Stimulated activated CD4-positive, alpha-beta T cell treated with anti-CD3 and anti-CD28 coated beads, Interleukin-12 subunit alpha, Interleukin-12 subunit beta, amount 100 ng/mL, for 24 hours (primary cell): ENCODE measurements around the gene TMEM204.

ENCODE experiments used
- DNase-seq, 2 experiments: peaks; one replicate each; pipeline ENCODE4 v3.0.0-alpha.2; 2020; ENCODE audit warnings: low read depth in 2 of 2

Gene TMEM204

DNA sequence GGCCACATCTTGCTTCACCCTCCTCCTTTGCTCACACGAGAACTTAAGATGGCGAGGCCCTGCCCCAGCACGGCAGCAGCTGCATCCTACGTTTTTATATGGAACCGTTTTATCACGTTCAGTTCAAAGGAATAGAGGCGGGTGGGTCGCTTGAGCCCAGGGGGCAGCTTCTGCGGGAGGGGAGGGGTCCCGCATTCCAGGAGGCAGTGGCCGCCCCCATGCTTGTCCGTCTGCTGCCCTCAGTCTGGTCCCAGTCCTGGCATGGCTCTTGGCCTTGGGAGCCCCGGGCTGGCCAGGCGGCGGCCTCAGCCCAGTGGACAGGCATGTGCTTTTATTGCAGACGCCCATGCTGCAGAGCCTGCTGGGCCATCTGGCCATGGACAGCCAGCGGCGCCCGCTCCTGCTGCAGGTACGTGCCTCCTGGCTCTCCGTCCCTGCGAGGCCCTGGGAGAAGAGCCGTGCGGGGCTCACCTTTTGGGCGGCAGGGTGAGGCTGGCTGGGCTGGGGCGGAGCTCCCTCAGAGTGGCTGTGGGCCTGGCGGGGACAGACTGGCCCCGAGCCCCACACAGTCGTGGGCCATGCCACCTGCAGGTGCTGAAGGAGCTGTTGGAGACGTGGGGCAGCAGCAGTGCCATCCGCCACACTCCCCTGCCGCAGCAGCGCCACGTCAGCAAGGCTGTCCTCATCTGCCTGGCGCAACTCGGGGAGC lies 33.6 kb upstream of the TMEM204 start:
- DNase-seq, result no peak

DNA sequence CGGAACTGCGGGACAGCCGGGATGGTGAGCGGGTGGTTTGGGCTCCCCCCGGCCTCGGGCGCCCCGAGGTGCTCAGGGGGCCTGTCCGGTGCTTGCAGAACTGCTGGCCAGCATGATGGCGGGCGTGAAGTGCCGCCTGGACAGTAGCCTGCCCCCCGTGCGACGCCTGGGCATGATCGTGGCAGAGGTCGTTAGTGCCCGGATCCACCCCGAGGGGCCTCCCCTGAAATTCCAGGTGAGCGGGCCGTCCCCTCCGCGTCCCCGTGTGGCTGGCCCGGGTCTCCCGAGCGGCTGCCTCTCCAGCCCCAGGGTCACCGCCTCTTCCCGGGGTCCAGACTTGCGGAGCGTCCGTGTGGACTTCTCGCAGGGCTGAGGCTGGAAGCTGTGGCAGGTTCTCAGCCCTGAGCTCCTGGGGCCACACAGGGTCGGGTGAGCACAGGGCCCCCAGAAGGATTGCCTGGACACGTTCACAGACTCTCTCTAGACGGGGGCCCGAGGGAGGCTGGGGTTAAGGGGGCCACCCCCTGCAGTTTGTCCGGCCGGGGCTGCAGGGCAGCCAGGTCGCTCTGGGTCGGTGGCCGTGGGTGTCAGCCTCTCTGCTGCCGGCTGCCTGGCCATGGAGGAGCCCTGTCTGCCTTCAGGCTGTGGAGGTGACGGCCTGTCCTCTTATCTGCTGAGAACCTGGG lies 32.9 kb upstream of the TMEM204 start:
- DNase-seq, result no peak

DNA sequence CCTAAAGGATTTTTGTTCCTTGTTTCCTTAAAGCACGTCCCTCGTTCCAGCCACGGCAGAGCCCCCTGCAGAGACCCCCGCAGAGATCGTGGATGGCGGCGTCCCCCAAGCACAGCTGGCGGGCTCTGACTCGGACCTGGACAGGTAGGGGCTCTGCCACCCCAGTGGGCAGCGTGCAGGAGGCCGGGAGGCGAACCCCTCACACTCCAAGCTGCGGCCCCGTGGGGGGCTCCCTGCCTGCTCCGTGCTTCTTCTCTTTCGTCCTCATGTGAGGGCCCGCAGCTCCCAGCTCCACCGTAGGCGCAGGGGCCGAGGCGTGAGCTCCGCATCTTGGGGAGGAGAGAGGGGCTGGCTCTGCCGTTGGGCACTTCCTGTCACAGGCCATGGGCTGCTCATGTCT lies 31.8 kb upstream of the TMEM204 start:
- DNase-seq, result no peak

DNA sequence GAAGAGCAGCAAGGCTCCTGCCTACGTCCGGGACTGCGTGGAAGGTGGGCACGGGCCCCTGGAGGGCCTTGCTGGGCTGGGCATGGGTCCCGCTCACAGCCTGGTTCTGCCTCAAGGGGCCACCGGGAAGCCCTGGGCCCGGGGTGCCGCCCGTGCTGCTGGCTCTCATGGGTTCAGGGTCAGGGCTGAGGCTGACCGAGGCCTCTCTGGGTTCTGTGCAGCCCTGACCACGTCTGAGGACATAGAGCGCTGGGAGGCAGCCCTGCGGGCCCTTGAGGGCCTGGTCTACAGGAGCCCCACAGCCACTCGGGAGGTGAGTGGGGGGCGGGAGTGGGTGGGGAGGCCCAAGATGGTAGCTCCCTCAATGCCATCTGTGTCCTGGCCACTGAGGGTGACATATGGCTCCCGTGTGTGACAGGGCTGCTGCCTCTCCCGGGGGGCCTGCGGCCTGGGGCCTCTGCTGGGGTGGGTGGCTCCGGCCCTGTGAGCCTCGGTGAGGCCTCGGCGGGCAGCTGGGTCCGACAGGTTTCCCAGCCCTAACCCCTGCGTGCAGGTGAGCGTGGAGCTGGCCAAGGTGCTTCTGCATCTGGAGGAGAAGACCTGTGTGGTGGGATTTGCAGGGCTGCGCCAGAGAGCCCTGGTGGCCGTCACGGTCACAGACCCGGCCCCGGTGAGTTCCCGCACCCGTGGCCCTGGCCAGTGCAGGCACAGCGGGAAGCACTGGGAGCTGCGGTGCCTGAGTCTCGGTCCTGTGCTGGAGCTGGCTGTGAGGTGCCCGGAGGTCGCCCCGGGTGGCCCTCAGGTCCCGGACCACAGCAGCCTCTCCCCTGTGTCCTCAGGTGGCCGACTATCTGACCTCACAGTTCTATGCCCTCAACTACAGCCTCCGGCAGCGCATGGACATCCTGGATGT lies 31.1 kb upstream of the TMEM204 start:
- no peak for DNase-seq

DNA sequence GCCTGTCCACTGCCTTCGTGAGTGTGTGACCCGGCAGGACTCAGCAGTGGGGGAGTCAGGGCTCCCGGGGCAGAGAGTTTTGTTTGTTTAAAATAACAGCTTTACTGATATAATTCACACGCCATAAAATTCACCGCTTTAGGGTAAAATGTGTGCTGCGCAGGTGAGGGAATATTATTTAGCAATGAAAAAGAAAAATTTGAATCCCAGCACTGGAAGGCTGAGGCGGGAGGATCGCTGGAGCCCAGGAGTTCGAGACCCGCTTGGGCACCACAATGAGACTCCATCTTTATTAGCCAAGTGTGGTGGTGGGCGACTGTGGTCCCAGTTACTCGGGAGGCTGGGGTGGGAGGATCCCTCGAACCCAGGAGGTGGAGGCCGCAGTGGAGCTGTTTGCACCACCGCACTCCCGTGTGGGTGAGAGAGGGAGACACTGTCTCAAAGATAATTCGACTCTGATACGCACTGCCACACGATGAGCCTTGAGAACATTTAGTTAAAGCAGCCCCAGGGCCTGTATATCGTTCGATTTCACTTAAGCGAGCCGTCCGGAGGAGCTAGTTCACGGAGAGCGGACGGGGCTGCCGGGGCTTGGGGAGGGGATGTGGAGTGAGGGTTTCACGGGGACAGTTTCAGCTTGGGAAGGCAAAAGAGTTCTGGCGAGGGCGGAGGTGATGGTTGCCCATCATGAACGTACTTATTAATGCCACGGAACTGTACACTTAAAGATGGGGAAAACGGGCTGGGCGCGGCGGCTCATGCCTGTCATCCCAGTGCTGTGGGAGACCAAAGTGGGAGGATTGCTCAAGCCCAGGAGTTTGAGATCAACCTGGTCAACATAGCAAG lies 30.1 kb upstream of the TMEM204 start:
- no peak for DNase-seq

DNA sequence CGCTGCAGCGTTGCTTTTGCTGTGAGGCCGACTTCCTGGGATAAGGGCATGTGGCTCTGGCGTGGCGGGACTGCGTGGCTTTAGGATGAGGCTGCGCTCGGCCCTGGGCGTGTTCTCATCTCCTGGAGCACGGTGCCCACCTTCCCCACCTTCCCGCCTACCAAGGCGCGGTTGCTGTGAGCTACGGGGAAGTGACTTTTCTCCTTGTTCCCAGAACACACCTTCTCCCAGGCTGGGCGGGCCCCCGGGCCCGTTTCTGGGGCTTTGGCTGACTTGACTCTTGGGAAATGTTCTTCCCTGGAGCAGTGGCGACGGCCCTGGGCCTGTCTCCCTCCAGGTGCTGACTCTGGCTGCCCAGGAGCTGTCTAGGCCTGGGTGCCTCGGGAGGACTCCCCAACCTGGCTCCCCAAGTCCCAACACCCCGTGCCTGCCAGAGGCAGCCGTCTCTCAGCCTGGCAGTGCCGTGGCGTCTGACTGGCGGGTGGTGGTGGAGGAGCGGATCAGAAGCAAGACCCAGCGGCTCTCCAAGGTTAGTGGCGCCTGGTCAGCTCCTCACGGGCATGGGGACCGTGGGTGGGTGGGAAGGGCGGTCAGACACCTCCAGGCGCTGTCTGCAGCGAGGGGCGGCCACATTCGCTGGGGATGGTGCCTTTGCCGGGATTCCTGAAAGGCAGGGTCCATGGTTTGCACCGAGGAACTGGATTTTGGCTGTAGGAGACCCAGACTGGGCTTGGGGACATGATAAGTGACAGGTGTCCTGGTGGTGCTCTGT lies 28.2 kb upstream of the TMEM204 start:
- DNase-seq, result no peak

DNA sequence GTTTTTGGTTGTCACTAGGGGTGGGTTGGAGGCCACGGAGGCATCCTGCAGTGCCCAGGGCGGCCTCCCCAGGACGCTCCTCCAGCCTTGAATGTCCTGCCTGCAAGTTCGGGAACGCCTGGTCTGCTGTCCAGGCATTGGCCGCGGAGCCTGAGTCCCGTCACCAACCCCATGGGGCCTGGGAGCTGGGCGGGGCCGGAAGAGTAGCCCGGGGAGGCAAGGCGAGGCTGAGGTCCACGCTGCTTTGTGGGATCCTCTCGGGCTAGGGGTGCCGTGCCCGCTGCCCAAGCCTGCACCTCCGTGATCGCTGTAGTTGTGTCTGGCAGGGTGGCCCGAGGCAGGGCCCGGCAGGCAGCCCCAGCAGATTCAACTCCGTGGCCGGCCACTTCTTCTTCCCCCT lies 27.6 kb upstream of the TMEM204 start:
- DNase-seq, result no peak

DNA sequence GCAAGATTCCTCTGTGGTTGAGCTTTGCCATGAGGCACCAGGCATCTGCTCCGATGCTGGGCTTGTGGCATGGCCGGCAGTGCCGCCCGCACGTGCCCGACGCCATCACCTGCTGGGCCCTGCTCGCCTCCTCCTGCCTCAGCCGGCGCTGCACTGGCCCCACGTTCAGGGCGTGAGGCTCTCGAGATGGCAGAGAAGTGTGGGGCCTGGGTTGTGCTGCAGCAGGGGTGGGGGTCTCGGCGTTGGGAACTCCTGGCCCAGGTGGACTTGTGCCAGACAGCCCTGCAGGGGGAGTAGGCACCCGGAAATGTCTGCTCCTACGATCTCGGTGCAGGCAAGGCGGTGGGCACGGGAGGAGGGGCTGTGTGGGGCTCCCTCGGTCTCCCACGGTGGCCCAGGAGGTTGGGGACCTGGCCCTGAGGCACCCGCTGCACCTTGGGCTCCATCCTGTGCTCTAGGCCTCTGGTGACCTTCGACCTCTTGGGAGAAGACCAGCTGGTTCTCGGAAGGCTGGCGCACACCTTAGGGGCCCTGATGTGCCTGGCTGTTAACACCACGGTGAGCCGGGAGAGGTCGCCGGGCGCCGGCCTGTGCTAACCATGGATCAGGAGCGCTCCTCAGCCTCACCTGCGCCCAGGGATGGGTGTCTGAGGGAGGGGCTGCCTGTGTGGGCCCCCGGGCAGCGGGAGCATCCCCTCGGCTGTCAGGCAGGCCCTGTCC lies 26.8 kb upstream of the TMEM204 start:
- no peak for DNase-seq

DNA sequence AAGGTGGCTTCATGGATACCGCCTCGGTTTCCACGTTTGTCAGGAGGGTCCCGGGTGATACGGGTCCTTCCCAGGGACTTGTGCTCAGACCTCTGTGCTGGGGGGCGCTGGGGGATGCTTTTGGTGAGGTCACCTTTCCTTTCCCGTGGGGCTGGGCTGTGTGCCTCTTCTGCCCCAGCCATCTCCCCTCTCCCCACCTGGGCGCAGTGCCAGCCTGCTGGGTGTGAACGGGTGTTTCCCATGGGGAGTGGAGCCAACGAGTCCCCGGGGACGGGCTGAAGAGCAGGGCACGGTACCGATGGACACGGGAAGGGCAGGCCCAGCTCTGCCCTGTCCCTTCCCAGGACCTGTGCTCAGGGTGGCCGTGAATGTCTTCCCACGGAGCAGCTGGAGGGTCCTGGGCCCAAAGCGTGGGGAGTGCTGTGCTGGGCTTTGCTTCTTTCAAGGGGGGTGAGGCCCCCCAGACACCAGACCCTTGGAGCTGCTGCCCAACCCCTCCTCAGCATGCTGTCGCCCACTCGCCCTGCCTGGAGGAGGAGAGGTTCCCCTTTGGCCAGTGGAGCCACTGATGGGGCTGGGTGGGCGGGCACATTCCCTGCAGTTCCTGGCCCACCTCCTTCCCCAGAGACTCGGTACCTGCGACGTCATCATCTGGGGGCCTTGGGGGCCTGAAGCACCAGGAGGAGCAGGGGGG lies 24.8 kb upstream of the TMEM204 start:
- DNase-seq, result no peak

DNA sequence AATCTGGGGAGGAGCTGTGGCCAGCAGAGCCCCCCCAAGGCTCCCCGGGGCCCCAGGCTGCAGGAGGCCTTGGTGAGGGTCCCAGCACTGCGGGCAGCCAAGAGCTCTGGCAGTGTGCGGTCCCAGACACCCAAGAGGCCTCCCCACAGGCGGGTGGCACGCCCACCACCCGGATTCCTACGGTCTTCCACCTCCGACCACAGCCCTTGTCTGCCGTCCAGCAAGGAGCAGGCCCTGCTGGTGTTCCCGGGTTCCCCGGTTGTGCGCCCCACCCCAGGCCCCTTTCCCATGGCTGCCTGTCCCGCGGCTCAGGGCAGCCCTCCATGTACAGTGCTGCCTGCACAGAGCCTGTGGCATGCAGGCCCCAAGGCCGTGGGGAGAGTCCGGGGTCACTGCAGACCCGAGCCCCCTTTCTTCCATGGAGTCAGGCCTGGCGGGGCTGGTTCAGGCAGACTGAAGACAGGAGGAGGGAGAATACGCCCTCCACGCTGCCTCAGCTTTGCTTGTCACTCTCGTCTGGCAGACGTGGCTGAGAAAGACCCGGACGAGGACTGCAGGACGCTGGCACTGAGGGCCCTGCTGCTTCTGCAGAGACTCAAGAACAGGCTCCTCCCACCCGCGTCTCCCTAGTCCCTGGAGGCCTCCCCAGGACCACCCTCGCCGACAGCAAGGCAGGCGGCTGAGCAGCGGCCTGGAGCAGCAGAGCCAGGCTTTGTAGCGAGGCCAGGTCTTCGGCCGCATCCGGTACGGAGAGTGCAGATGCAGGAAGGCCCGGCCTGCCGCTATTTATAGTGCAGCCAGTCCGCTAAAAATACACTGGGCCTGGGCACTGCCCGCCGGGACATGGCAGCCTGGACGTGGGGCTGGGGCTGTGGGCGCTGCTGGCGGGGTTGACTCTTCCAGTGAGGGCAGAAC lies 23.9 kb upstream of the TMEM204 start:
- DNase-seq, result no peak

DNA sequence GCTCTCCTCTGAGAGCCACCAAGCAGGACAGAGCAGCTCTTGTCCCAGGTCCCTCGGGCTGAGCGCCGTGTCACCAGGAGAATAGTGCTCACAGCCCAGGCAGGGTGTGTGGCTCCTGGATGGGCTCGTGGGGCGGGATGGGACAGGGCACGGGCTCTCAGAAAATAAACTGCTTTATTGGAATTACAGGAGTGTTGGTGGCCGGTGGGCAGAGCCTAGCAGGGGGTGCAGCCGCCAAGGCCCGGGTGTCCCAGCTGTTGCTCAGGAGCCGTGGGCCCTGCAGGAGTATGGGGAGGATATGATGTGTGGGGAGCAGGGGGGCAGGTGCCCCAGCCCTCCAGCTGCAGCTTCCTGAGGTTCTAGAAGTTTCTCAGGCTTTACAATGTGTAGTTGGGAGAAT lies 23.2 kb upstream of the TMEM204 start:
- no peak for DNase-seq

DNA sequence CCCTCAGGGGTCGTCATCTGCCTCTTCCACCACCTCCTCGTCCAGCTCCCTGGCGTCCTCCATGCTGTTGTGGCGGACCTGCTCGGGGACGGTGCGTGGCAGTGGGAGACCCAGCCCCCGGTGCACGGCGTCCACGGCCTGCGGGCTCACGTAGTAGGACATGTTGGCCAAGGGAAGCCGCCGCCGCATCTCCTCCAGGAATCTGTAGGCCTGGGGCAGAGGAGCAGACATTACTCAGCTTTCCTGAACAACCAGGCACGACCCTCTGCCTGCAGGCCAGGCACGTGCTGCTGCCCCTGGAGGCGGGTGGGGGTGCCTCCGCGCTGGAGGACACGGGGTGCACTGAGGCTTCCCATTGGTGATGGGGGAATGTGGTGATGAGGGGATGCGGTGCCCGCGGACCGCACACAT lies 22.5 kb upstream of the TMEM204 start:
- no peak for DNase-seq

DNA sequence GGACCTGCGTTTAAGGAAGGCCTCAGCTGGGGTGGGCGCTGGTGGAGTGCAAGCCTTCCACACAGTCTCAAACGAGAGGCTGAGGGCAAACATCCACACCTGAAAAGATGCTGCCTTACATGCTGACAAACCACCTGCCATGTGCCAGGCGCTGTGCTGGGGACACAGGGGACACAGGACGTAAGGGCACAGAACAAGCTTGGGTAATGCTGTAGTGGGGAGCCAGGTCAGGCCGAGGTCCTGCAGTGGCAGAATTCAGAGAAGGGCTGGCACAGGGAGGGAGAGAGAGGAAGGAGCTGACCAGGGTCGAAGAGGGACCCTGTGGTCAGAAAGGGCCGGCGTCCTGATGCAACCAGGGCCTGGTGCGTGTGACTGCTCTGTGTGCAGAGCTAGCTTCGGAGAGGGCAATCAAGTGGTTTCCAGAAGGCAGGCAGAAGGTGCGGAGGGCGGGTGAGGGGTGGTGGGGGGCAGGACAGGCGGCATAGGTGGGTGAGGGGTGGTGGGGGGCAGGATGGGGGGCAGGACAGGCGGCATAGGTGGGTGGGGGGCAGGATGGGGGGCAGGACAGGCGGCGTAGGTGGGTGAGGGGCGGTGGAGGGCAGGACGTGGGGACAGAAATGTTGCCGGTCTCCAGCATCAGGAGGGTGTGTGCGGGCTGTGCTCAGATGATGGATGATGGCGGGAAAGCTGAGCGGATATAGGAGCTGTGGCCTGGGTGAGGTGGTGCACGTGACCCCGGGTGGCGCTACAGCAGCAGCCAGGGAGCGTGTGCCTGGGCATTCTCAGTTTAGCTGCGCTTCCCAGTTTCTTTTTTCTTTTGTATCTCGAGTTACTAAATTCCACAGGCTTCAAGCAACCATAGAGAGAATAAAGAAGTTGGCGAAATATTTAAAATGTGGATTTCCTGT lies 21.6 kb upstream of the TMEM204 start:
- DNase-seq, result no peak

DNA sequence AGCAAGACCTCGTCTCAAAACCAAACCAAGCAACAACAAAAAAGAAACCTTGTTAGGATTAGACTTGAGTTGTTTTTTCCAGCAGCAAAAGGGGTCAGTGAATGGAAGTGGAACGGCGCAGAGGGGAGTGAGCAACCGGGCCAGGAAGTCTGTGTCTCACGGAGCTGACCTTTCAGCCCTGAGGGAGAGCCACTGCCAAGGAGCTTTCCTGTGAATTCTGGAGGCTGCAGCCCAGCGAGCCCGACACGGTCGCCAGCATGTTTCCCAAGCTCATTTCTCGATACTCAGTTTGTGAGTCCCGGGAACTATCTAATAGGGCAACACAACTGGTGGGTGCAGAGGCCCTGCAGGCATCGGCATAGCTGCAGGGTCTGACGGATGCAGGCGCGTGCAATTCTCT lies 20.7 kb upstream of the TMEM204 start:
- DNase-seq, result no peak

DNA sequence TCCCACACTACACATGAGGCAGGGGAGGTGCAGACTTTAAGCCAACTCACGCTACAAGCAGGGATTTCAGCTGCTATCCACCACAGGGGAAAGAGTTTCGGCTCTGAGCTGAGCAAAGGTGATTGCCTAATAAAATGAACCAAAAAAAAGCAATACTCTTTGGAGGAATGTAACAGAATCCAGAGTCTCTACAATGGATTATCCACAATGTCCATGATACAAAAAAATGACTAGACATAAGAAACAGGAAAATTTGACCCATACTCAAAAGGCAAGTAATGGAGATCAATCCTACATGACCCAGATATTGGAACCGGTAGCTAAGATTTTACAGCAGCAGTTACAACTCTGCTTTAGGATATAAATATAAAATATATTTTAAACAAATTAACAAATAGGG lies 19.0 kb upstream of the TMEM204 start:
- DNase-seq, result no peak

DNA sequence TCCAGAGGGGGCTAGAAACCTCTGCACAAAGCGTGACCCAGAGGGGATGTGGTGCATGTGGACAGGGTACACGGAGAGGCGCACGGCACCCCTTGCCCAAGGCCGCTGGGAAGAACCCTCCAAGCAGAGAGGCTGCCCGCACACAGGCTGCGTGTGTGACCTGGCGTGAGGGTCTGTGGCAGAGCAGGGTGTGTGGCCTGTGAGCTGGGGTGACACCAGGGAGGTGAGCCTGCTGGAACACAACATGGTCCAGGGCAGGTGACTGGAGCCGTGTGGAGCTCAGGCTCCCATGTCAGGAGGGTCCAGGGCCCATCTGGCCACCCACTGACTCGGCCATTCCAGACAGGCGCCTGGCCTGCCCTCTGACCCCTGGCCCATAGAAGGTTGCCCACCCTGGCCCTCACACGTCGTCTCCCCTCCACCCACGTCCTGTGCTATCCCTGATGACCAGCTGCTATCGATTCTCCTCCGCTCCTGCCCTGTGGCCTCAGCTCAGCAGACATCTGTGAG lies 14.8 kb upstream of the TMEM204 start:
- no peak for DNase-seq

DNA sequence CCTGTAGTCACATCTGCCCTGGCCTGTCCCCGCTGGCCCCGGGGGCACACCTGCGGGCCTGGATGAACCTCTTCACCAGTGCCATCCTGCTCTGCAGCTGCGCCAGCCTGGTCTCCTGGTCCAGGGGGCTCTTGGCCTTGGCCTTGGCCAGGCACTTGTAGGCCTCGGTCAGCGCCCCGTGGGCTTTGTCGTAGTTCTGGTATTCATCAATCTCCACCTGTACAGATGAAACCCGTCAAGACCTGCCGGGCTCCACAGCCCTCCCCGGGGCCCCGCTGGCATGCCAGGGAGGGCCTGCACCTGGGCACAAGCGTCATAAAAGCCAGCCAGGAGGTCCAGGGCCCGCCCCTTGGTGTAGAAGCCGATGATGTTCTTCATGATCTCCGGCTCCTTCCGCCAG lies 13.6 kb upstream of the TMEM204 start:
- DNase-seq, result no peak
